PFSK-1 (cell line): ENCODE measurements around the gene SAMM50.

Experiments used
- SIN3A ChIP-seq: IDR thresholded peaks from 2 replicates; pipeline ENCODE4 v1.6.1; 2012; ENCODE audit warnings: mild to moderate bottlenecking, low read length, moderate library complexity, borderline replicate concordance; ENCODE audit not compliant: insufficient read depth
- TAF1 ChIP-seq: IDR thresholded peaks from 2 replicates; pipeline ENCODE4 v1.6.1; 2012; ENCODE audit warnings: low read length, control low read depth, borderline replicate concordance; ENCODE audit not compliant: insufficient read depth

DNA sequence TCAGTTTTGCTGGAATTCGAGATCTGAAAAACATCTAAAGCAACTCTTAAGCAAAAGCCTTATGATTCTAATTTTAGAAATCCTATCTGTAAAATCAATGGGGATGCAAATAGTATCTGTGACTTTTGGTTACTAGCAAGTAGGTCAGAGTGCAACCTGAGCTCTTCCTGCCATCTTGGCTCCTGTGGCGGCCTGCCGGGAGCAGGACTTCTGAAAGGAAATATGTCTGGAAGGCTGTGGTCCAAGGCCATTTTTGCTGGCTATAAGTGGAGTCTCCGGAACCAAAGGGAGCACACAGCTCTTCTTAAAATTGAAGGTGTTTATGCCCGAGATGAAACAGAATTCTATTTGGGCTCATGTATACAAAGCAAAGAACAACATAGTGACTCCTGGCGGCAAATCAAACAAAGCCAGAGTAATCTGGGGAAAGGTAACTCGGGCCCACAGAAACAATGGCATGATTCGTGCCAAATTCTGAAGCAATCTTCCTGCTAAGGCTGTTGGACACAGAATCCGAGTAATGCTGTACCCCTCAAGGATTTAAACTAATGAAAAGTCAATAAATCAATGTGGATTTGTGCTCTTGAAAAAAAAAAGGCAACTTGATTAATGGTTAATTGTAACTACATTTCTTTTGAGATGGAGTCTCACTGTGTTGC, 1.7 kb downstream of the SAMM50 start:
- no peak for TF ChIP-seq SIN3A
- TF ChIP-seq TAF1: no peak
